AG08395 (cell line): ENCODE results near the gene FARP2.
A peak's percentile ranks its signal among the peaks of the same experiment; 100 is the strongest.
"Not testable (repeated sequence)": the region's sequence is repeated elsewhere in the genome, so short reads cannot be mapped to it uniquely, and the experiment has no call there.

Experiments used
- DNase-seq: peaks from one replicate; pipeline ENCODE4 v3.0.0; 2012; ENCODE audit warnings: mixed read lengths, low spot score

The FARP2 gene

DNA sequence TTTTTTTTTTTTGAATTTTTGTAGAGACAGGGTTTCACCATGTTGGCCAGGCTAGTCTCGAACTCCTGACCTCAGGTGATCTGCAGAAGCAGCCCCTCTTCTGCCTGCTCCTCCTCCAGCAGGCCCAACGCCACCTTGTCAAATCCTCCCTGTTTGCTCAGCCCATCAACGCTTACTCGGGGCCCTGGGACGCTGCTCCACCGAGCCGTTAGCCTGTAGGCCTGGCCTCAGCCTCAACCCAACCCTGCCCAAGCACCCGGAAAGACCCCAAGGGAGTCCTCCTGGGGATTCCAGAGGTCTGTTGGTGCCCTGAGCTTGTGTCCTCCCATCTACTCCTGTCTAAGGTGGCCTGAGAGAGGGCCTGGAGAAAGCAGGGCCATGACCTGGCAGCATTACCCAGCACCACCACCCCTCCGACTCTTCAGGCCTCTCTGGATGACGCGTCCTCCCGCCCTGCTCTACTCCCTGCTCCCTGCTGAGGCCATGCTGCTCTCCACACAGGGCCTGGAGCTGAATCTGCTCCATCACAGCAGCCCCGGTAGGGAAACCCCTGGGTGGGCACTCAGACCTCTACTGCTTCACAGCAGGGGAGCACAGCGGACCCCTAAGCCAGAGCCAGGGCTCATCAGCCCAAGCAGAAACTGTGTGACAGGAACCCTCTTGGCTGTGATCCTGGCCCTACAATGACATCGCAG is 149.1 kb downstream of the FARP2 start:
- no peak for DNase-seq

DNA sequence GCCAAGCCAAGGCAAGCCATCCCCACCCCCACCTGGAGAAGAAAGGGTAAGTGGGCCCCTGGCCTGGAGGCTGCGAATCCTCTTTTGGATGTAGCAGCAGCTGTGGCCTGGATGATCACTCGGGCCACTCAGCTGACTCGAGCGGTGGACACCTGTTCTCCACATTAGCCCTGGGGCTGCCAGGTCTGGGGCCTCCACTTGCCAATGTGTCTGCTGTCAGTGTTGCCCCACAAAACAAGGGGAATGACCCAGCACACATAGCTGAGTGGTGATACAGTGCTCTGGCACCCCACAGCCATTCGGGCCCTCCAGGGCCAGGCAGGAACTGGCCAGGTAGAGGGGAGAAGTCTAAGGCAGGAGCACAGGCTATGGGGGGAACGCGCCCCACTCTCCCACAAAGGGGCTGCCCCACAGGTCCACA is 149.7 kb downstream of the FARP2 start:
- no peak for DNase-seq

DNA sequence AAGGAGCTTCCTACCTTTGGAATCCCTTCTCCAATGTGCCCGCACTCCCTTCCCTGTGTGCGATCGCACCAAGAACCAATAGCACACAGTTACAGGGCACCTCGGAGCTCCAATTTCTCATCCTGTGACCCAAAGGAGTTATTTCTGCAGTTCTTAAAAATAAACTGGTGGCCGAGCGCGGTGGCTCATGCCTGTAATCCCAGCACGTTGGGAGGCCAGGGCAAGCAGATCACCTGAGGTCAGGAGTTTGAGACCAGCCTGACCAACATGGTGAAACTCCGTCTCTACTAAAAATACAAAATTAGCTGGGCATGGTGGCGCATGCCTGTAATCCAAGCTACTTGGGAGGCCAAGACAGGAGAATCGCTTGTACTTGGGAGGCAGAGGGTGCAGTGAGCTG is 150.2 kb downstream of the FARP2 start:
- DNase-seq: not testable (repeated sequence)

DNA sequence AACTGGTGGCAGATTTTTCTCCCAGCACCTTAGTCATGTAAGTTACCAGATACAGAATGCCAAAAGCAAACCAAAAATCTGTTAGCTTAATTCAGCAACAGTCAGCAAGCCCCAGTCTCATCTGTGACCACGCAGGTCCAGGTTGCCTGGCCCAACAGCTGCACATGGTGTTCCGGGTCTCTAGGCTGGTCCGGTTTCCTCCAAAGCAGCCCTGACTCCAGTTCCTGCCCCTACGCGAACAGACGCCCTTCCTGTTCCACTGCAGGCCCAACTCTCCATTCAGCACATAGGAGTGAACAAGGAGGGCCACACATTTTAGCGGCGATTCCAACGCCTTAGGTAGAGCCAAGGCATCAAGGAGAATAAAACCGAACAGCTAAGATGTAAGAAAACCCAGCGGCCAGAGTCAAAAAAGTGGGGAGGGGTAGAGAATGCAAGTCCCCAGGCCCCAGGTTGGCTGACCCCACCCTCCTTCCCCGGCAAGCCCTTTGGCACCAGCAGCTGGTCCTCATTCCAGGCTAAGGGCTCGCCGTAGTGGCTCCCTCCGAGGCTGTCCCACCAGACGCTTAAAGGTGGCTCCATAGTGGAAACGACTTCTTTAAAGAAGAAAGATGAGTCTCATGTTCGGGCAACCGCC is 150.8 kb downstream of the FARP2 start:
- DNase-seq: no peak

DNA sequence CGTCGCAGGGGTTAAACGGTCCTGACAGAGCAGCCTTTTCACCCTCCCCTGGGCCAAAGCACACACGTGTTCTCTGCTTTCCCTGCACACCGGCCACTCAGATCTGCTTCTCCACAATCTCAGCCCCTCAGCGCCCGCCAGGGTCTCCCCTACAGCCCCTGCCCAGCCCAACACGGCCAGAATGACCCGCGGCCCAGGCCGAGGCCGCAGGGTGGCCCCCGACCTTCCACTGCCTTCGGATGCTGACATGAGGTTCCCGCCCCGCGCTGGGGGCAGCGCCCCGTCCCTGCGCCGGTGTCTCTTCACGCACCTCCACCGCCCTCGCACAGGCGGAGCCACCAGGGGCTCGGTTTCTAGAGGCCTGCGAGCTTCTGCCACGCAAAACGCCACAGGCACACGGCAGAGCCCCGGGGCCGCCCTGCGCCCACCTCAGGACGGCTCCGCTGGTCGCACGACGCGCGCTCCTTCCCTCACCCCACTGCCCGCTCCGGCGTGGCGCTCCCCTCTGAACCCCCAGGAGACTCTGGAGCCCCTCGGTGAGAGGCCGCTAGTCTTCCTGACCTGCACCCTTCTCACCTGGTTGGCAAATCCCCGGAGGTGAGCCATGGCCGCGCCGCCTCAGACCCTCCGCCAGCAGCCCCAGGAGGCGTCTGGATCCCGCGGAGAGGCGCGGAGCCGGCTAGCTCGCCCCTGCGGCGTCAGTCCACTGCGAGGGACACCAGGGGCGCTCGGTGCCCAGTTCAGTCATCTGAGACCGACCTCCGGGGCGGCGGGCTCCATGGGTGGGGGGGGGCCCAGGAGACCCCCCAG is 151.6 kb downstream of the FARP2 start:
- peak; percentile 59 for DNase-seq

DNA sequence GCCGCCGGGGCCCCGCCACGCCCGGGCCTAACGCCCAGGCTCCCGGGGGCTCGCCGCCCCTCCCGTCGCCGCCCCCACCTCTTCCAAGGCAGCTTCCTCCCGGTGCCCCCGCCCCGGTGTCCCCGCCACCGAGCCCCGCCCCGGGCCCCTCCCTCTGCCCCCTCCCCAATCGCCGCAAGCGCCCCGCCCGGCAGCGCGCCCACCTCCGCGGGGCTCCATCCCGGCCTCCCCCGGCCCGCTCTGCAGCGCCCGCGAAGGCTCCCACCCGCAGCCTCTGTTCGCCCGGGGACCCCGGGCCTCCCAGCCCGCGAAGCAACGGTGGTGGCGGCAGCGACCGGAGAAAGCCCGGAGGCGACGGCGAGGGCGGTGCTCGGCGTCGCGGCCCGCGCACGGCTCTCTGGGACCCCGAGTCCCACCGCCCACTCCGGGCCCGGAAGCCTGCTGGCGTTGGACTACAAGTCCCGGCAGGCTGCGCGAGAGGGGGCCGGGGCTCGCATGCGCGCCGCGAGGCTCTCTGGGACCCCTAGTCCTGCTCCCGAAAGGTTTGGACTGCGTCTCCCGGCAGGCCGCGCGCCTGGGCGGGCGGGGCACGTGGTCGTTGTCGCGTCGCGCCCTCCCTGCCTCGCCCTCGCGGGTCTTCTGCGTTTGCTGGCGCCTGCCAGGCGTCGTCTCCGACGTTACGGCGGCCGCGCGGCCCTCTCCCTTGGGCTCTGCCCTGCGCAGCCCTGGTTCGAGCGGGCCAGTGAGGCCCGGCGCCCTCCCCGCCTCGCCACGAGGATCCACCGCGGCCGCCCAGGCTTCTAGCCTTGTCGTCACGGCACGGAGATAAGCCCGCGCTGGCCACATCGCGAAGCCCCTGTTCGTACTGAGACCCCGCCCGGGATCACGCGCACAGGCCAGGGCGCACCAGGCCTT is 152.4 kb downstream of the FARP2 start, which contains the start of gene STK25:
Gene STK25, minus strand, starts transcription at position 345 of the 915 bp plus-strand sequence. CDS start 549 bp downstream, outside the sequence.
- peak; percentile 99 for DNase-seq

DNA sequence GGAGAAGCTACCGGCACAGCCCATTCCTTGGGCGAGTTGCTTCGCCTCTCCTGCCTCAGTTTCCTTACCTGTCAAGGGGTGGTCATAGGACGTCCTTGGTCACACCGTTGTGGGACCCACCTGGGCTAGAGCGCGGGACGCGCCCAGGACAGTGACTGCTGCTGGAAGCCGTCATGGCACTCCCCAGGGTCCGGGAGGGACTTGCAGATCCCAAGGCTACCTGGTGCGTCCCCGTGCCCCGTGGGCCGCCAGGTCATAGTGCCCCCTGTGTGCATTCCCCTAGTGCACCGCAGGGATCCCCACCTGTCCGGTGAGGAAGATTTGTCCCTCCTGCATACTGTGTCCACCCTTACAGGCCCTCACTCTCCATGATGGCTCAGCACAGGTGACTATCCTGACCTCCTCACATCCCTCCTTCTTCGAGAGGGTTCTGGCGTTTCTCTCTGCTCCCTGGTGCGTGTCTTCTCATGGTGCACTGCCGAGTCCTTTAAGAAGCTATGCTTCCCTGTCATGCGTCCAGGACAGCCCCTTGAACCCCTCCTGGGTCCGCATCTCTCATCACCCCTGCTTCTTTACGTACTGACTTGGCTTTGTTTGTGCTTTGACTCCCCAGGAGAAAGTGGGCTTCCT is 153.2 kb downstream of the FARP2 start:
- no peak for DNase-seq

DNA sequence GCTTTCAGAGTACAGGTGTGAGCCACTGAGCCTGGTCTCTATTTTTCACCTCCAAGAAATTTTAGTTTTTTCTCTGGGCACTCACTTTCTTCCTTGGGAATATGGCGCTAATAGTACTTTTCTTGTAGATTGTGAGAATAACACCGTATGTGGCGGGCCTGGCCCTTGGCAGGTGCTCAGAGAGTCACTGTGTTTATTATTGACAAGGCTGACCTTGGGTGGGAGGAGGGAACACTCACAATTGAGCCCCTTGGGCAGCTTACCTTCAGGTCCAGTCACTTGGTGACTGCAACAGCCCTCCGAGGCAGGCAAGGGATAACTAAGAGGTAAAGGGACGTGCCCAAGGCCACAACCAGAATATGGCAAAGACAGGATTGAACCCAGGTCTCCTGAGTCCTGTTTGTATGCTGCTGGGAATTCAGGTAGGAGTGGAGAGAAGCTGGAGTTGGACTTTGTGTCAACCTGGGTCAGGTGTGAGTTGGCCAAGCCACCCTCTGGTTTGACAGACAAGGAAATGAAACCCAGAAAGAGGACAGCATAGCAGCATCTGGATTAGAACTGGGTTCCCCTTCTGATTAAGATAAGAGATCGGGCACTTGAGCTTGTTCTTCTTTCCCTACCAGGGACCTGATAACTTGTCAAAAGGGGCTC is 155.1 kb downstream of the FARP2 start:
- no peak for DNase-seq

DNA sequence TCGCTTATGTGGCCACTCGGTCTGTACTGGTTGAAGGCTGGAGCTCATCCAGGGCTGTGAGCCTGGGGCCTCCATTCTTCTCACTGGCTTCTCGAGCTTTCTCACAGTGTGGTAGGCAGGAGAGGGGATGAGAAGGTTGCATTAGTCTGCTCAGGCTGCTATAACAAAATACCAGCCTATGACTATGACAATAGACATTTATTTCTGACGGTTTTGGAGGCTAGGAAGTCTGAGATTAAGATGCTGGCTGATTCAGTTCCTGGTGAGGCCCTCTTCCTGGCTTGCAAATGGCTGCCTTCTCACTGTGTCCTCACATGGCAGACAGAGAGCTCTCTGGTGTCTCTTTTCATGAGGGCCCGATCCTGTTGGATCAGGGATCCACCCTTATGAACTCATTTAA is 158.5 kb downstream of the FARP2 start:
- DNase-seq: no peak

DNA sequence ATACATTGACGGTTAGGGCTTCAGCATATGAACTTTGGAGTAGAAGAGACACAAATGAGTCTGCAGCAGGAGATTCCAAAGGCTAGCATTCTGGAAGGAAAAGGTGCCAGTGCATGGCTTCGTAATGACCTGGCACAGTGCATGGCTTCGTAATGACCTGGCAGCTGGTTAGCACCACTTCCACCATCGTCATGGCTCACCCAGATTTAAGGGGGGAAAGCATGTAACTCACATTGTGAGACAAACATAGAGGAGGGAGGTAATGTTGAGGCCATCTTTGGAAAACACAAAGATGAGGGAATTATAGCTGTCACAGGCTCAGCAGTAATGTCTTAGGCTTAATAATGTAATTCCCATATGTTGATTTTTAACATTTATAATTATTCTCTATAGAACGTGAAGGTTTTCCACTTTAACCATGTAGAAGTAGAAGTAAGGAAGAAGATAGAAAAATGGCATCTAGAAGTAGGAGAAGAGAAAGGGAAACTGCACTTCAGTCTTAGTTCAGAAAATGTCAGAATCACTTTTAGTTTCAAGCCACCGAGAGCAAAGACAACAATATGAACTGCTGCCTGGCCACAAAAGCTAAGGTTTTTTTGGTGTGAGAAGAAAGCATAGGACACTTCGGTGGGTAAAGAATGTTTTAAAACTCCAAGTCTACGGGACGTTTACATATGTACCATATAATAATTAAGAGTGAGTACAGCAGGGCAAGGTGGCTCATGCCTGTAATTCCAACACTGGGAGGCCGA is 159.1 kb downstream of the FARP2 start:
- DNase-seq: peak; percentile 41

DNA sequence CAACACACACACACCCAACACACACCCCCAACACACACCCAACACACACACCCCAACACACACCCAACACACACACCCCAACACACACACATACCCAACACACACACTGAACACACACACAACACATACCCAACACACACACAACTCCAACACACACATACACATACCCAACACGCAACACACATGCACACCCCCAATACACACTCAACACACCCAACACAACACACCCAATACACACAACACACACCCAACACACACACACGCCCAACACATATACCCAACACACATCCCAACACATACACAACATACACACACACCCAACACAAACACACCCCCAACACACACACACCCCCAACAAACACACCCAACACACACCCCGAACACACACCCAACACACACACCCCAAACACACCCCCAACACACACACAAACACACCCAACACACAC is 160.5 kb downstream of the FARP2 start:
- DNase-seq: no peak

DNA sequence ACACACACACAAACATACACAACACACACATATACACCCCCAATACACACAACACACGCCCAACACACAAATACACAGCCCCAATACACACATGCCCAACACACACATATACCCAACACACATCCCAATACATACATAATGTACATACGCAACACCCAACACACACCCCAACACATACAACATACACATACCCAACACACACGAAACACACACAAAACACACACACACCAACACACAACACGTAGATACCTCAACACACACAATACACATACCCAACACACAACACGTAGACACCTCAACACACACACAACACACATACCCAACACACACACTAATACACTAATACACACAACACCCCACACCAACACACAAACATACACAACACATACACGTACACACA is 161.2 kb downstream of the FARP2 start:
- no peak for DNase-seq

DNA sequence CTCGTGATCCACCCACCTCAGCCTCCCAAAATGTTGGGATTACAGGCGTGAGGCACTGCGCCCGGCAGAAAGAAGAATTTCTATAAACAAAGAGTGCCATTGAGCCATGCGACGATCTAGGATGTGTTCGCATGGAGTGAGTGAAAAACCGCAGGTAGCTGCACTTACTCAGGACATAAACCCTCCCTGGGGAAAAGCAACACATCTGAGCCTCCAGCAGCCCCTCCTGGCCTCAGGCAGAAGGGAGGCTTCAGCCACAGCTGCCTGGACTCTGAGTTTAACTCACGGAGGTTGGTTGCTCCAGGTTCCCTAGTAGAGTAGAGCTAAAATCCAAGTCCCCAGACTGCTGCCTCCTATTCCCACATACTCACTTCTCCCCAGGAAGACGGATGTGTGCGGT is 163.6 kb downstream of the FARP2 start:
- DNase-seq: no peak

DNA sequence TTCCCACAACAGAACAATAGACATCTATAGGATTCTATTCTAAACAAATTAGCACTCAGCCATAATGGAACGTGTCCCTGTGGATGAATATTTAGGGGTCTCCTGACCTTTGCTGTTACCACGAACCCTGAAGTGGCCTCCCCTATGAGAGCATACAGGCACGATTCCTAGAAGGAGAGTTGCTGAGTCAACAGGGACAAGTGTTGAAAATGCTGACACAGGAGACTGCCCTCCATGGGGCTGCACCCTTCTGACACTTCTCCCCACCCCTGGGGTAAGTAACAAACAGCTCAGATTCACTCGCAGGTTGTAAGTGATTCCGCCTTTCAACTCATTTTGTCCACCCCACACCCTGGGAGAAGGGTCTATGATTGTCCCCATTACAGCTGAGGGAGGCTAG is 166.4 kb downstream of the FARP2 start:
- DNase-seq: no peak

DNA sequence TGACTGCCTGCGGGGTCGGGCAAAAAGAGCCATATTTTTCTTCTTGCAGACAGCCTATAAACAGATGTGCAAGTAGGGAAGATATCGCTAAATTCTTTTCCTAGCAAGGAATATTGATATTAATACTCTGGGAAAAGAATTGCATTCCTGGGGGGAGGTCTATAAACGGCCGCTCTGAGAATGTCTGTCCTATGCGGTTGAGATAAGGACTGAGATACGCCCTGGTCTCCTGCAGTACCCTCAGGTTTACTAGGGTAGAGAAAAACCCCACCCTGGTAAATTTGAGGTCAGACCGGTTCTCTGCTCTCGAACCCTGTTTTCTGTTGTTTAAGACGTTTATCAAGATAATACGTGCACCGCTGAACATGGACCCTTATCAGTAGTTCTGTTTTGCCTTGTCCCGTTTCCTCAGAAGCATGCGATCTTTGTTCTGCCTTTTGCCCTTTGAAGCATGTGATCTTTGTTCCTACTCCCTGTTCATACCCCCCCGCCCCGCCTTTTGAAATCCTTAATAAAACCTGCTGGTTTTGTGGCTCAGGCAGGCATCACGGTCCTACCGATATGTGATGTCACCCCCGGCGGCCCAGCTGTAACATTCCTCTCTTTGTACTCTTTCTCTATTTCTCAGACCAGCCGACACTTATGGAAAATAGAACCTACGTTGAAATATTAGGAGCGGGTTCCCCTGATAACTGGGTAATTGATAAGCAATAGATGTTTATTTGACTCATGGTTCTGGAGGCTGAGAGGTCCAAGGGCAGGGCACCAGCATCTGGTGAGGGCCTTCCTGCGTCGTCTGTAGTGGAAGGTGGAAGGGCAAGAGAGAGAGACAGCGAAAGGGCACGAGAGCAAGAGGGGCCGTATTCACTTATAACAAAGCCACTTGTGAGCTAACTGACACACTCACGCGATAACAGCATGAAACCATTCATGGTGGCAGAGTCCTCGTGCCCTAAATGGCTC is 170.0 kb downstream of the FARP2 start:
- DNase-seq: not testable (repeated sequence)

DNA sequence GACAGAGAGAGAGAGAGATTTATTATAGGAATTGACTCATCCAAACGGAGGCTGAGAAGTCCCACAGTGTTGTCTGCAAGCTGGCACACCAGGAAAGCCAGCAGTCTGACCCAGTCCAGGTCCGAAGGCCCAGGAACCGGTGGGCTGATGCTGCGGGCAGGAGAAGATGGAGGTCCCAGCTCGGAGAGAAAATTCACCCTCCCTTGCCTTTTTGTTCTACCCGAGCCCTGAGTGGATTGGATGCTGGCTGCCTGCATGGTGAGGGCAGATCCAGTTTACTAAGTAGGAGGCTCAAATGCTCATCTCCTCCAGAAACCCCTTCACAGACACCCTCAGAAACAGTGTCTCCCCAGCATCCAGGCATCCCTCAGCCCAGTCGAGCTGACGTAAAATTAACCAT is 174.5 kb downstream of the FARP2 start:
- DNase-seq: no peak

DNA sequence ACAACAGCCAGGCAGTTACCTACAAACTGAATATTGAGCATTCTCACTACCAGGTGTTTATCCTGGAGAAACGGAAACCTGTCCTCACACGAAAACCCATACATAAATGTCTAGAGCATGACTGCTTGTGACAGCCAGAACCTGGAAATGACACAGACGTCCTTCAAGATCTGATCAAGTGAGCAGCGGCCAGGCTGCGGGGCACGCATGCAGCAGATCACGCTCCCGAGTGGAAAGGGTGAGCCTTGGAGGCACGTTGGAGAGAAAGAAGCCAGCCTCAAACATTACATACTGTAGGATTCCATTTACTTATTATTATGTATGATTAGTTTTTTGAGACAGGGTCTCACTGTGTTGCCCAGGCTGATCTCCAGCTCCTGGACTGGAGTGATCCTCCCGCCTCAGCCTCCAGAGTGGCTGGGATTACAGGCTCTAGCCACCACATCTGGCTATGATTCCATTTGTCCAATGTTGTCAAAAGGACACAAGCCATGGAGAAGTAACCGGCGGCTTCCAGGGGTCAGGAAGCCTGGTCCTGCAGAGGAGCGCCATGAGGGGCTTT is 175.2 kb downstream of the FARP2 start:
- no peak for DNase-seq

DNA sequence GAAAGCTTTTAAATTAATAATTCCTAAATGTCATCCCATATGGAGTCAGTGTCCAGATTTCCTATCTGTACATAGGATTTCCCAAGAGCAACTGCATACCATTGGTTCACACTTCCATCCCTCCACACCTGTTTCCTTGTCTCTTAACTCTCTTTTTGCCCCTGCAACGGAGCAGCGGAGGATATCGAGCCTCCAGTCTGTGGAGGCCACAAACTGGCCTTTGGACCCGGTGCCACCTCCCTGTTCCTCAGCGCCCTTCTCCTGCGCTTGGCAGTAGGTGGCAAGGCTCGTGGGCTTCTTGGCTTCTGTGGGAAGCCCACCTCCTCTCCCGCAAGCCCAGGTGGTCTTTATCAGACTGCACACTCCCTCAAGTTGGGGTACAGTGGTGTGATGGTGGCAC is 176.1 kb downstream of the FARP2 start:
- no peak for DNase-seq
